ENCODE results near the gene NAB1. TPM values are rescaled to one million over a fixed set of nuclear protein-coding genes. Genes with fewer than 3 reads are reported as not detected.

The NAB1 gene
- polyA plus RNA-seq, 1 donor from 2014 or later: 49.8 TPM

DNA sequence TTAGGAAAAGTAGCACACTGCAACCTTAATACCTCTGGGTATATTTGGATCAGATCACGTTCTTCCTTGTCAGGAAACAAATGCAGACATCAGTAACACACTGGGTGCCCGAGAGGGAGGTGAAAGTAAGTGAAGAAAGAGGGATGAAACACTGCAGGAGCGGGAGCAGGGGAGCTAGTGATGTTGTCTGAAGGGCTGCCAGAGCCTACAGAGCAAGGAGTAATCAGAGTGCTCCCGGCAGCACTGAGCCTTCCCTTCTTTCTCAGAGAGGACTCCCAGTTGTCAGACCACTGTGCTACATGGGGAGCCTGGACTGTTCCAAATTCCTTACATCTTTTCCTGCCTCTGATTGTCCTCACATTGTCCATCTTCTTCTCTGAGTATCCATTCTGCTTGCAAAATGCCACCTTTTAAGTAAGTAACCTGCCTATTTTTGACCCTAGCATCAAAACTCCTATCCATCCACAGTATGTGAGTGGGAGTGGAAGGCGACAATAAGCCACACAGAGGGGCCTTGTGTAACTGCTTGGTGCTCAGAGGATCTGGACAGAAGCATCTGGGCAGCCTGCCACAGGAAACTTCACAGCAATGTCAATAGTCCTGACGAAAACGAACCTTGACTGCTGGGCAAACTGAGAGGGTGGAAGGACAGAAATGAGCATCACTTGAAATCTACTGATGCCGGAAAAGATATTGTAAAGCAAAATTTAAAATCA is 10.8 kb upstream of the NAB1 start:
- Histone ChIP-seq H3K9ac (ENCODE audit: low read length) (no peak overlapping the region), H3K79me2 (replicated peaks; ENCODE audit: insufficient read depth, low read length) (no peaks in the 10 kb centered on the region), H3K9me3 (ENCODE audit: low read length) (no peaks in the 10 kb centered on the region), H3K27me3 (ENCODE audit: insufficient read depth, low read depth, low read length) (no peaks in the 10 kb centered on the region), H3K36me3 (ENCODE audit: insufficient read depth, low read length) (no peaks in the 10 kb centered on the region), H2AFZ (ENCODE audit: low read depth, low read length) (no peak overlapping the region), H4K20me1 (ENCODE audit: insufficient read depth) (no peaks in the 10 kb centered on the region), H3F3A (ENCODE audit: insufficient read depth, low read length, poor library complexity, severe bottlenecking) (no peaks in the 10 kb centered on the region), H3K27ac (ENCODE audit: low read length) (no peak overlapping the region), H3K4me3 (ENCODE audit: low read length) (peak overlapping the region; percentile 21), H3K9me2 (ENCODE audit: insufficient read depth, low read length) (no peaks in the 10 kb centered on the region), H3K4me2 (ENCODE audit: low read length) (no peak overlapping the region)
- TF ChIP-seq POLR2AphosphoS5 (IDR thresholded peaks at IDR 0.05): no peak
- TF ChIP-seq, protein P1, sequence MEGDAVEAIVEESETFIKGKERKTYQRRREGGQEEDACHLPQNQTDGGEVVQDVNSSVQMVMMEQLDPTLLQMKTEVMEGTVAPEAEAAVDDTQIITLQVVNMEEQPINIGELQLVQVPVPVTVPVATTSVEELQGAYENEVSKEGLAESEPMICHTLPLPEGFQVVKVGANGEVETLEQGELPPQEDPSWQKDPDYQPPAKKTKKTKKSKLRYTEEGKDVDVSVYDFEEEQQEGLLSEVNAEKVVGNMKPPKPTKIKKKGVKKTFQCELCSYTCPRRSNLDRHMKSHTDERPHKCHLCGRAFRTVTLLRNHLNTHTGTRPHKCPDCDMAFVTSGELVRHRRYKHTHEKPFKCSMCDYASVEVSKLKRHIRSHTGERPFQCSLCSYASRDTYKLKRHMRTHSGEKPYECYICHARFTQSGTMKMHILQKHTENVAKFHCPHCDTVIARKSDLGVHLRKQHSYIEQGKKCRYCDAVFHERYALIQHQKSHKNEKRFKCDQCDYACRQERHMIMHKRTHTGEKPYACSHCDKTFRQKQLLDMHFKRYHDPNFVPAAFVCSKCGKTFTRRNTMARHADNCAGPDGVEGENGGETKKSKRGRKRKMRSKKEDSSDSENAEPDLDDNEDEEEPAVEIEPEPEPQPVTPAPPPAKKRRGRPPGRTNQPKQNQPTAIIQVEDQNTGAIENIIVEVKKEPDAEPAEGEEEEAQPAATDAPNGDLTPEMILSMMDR (IDR thresholded peaks at IDR 0.05; ENCODE audit: poor library complexity, severe bottlenecking): no peak
- TF ChIP-seq RAD21 (conservative IDR thresholded peaks at IDR 0.05): no peak
- no peak for TF ChIP-seq TAF1 (IDR thresholded peaks at IDR 0.05; ENCODE audit: low read depth)
- TF ChIP-seq EZH2 (IDR thresholded peaks at IDR 0.05; ENCODE audit: borderline replicate concordance, insufficient read depth, low read length, poor library complexity, severe bottlenecking): no peak
- TF ChIP-seq, protein P2, sequence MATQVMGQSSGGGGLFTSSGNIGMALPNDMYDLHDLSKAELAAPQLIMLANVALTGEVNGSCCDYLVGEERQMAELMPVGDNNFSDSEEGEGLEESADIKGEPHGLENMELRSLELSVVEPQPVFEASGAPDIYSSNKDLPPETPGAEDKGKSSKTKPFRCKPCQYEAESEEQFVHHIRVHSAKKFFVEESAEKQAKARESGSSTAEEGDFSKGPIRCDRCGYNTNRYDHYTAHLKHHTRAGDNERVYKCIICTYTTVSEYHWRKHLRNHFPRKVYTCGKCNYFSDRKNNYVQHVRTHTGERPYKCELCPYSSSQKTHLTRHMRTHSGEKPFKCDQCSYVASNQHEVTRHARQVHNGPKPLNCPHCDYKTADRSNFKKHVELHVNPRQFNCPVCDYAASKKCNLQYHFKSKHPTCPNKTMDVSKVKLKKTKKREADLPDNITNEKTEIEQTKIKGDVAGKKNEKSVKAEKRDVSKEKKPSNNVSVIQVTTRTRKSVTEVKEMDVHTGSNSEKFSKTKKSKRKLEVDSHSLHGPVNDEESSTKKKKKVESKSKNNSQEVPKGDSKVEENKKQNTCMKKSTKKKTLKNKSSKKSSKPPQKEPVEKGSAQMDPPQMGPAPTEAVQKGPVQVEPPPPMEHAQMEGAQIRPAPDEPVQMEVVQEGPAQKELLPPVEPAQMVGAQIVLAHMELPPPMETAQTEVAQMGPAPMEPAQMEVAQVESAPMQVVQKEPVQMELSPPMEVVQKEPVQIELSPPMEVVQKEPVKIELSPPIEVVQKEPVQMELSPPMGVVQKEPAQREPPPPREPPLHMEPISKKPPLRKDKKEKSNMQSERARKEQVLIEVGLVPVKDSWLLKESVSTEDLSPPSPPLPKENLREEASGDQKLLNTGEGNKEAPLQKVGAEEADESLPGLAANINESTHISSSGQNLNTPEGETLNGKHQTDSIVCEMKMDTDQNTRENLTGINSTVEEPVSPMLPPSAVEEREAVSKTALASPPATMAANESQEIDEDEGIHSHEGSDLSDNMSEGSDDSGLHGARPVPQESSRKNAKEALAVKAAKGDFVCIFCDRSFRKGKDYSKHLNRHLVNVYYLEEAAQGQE (IDR thresholded peaks at IDR 0.05; ENCODE audit: borderline replicate concordance): no peak
- TF ChIP-seq SMC3 (conservative IDR thresholded peaks at IDR 0.05; ENCODE audit: poor library complexity): no peak
- TF ChIP-seq MXI1 (conservative IDR thresholded peaks at IDR 0.05; ENCODE audit: poor library complexity, severe bottlenecking): no peak
- TF ChIP-seq EP300 (conservative IDR thresholded peaks at IDR 0.05; ENCODE audit: poor library complexity, severe bottlenecking): no peak

DNA sequence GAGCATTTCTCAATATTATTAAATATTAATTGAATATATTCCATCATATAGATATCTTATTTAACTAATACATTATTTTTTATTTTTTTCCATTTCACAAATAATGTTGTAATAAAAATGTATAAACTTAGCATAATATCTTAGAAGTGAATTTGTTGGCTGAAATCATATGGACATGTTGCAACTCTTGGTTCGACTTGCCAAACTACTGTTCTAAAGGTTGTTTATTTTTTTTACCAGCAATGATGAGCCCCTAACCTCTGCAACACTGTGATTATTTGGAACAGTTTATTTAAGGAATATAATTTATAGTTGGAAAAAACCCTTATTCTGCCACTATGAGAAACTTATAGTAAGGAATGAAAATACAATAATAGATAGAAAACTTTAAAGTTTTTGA is 8.8 kb upstream of the NAB1 start:
- H3K27ac ChIP-seq (ENCODE audit: low read length): no peak overlapping the region

More for the DNA sequence above, 8.8 kb upstream of the NAB1 start:
- H3K4me3 ChIP-seq (ENCODE audit: low read length): no peak overlapping the region
- no peaks in the 10 kb centered on the region for H4K20me1 ChIP-seq (ENCODE audit: insufficient read depth)
- no peaks in the 10 kb centered on the region for H3K36me3 ChIP-seq (ENCODE audit: insufficient read depth, low read length)
- H3K4me2 ChIP-seq (ENCODE audit: low read length): no peak overlapping the region
- TF ChIP-seq, protein P2 (IDR thresholded peaks at IDR 0.05; ENCODE audit: borderline replicate concordance): no peak
- TF ChIP-seq EP300 (conservative IDR thresholded peaks at IDR 0.05; ENCODE audit: poor library complexity, severe bottlenecking) (no peak), SMC3 (conservative IDR thresholded peaks at IDR 0.05; ENCODE audit: poor library complexity) (no peak), MXI1 (conservative IDR thresholded peaks at IDR 0.05; ENCODE audit: poor library complexity, severe bottlenecking) (no peak), POLR2AphosphoS5 (IDR thresholded peaks at IDR 0.05) (no peak), EZH2 (IDR thresholded peaks at IDR 0.05; ENCODE audit: borderline replicate concordance, insufficient read depth, low read length, poor library complexity, severe bottlenecking) (no peak), TAF1 (IDR thresholded peaks at IDR 0.05; ENCODE audit: low read depth) (no peak), RAD21 (conservative IDR thresholded peaks at IDR 0.05) (no peak)
- TF ChIP-seq, protein P1 (IDR thresholded peaks at IDR 0.05; ENCODE audit: poor library complexity, severe bottlenecking): no peak
- H3K27me3 ChIP-seq (ENCODE audit: insufficient read depth, low read depth, low read length): no peaks in the 10 kb centered on the region
- no peaks in the 10 kb centered on the region for H3K79me2 ChIP-seq (replicated peaks; ENCODE audit: insufficient read depth, low read length)
- no peaks in the 10 kb centered on the region for H3F3A ChIP-seq (ENCODE audit: insufficient read depth, low read length, poor library complexity, severe bottlenecking)
- no peak overlapping the region for H3K9ac ChIP-seq (ENCODE audit: low read length)
- H2AFZ ChIP-seq (ENCODE audit: low read depth, low read length): no peak overlapping the region
- no peaks in the 10 kb centered on the region for H3K9me2 ChIP-seq (ENCODE audit: insufficient read depth, low read length)
- no peaks in the 10 kb centered on the region for H3K9me3 ChIP-seq (ENCODE audit: low read length)
